ENCODE data around the gene GPANK1. TPM values are rescaled to one million over a fixed set of nuclear protein-coding genes. Genes with fewer than 3 reads are reported as not detected.
A peak's percentile ranks its signal among the peaks of the same experiment; 100 is the strongest.

Gene GPANK1
- total and polyA plus RNA-seq, 2 experiments from 2014 or later = 27.5 to 36.2 TPM

DNA sequence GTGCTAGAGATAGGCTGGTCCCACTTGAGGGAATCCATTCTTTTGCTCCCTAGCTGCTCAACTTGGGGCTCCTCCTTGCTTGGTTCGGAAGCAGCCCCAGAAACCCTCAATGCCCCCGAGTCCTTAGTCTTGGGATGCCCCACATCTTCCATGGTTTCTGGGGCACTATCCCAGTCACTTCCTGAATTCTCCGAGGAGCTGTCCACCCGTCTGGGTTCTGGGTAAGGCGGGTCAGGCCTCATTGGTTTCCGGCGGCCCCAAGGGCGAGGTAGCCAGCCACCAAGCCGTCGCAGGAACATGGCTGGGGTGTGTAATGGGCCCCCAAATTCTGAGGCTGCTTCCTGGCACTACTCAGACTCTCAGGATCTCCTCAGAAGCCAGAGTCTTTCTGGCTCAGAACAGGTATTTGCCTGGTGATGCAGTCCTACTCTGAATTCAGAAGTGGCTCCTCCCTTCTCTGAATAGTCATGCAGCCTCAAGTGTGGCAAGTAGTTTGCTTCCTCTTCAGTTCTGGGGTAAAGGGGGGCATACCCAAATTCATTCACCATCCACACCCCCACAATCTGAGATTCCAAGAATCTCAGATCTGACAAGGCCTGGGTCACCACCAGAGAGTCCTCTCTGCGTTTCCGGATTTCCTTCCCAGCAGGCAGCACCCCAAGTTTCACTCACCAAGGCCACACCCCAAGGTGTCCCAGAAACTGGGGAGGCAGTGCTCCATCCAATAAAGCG lies 5.0 kb downstream of the GPANK1 start:
- H3K27ac ChIP-seq = peak overlapping the region; percentile 88
- peak overlapping the region; percentile 79 for H3K4me3 ChIP-seq
- DNase-seq (ENCODE audit: low read depth in 1 of 2, low spot score in 1 of 2) = peak; percentile 23 to 28

DNA sequence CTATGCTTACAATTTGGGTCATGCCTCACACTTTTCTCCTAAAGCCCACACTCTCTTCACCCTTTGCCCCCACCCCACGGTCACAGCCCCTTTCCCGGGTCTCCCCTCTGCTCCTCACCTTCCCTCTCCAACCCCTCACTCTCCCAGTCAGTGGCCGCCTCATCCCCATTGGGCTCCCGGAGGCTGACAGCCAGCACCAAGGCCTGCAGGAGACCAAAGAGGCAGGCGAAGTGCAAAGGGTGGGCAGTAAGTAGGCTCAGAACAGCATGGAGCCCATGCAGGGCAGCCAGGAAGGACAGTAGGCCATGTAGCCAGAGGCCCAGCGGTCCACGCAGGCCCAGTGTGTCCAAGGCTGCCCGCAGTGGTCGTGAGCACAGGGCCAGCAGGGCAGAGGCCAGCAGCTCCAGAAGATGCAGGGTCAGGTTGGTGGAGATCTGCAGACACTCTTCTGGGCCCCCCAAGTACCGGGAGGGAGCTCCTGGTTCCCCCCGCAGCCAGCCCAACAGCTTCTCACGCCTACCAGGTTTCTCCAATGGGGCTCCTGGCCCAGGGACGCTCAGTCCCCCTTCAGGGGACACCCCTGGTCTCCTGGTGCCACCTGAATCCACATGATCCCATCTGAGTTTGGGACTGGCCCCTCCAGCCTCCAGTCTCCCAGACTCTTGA lies 5.7 kb downstream of the GPANK1 start:
- Histone ChIP-seq H3K9me3 (ENCODE audit: low read depth) (no peaks in the 10 kb centered on the region), H3K27ac (peak overlapping the region; percentile 88), H3K4me3 (peak overlapping the region; percentile 79), H3K36me3 (no peaks in the 10 kb centered on the region), H3K27me3 (no peaks in the 10 kb centered on the region), H3K4me1 (ENCODE audit: low read depth) (peaks cover 23% of the 10 kb centered on the region)
- TF ChIP-seq, protein P1, sequence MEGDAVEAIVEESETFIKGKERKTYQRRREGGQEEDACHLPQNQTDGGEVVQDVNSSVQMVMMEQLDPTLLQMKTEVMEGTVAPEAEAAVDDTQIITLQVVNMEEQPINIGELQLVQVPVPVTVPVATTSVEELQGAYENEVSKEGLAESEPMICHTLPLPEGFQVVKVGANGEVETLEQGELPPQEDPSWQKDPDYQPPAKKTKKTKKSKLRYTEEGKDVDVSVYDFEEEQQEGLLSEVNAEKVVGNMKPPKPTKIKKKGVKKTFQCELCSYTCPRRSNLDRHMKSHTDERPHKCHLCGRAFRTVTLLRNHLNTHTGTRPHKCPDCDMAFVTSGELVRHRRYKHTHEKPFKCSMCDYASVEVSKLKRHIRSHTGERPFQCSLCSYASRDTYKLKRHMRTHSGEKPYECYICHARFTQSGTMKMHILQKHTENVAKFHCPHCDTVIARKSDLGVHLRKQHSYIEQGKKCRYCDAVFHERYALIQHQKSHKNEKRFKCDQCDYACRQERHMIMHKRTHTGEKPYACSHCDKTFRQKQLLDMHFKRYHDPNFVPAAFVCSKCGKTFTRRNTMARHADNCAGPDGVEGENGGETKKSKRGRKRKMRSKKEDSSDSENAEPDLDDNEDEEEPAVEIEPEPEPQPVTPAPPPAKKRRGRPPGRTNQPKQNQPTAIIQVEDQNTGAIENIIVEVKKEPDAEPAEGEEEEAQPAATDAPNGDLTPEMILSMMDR (IDR thresholded peaks at IDR 0.05; ENCODE audit: low read depth, low read length) = no peak
- no peak for DNase-seq (ENCODE audit: low read depth in 1 of 2, low spot score in 1 of 2)

More for the DNA sequence above, 5.0 kb downstream of the GPANK1 start:
- no peaks in the 10 kb centered on the region for H3K36me3 ChIP-seq
- H3K4me1 ChIP-seq (ENCODE audit: low read depth) = peaks cover 25% of the 10 kb centered on the region
- no peaks in the 10 kb centered on the region for H3K9me3 ChIP-seq (ENCODE audit: low read depth)
- TF ChIP-seq, protein P1 (IDR thresholded peaks at IDR 0.05; ENCODE audit: low read depth, low read length) = no peak
- H3K27me3 ChIP-seq = no peaks in the 10 kb centered on the region

DNA sequence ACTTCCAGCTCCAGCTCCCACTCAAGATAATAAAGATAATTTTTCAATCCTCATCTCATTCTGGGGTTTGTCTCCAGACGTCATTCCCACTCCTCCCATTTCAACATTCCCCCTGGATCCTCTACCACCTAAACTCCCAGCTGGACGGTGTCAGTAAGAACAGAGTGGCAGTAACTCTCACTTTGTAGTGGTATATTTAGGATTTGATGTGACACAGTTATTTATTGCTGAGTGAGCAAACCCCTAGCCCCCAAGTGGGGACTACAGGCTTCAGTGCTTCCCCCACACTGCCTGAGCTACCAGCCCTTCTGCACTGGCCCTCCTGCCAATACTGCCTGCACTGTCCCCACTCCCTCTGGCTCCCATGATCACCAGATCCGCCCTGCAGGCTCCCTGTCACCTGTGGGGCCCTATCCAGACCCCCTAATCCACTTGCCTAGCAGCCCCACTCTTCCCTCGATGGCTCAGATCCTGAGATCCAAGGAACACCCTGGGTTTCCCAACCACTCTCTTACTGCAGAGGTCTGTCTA lies 6.6 kb downstream of the GPANK1 start:
- Histone ChIP-seq H3K4me3 (no peak overlapping the region), H3K9me3 (ENCODE audit: low read depth) (no peaks in the 10 kb centered on the region)
- TF ChIP-seq, protein P1 (IDR thresholded peaks at IDR 0.05; ENCODE audit: low read depth, low read length) = no peak

DNA sequence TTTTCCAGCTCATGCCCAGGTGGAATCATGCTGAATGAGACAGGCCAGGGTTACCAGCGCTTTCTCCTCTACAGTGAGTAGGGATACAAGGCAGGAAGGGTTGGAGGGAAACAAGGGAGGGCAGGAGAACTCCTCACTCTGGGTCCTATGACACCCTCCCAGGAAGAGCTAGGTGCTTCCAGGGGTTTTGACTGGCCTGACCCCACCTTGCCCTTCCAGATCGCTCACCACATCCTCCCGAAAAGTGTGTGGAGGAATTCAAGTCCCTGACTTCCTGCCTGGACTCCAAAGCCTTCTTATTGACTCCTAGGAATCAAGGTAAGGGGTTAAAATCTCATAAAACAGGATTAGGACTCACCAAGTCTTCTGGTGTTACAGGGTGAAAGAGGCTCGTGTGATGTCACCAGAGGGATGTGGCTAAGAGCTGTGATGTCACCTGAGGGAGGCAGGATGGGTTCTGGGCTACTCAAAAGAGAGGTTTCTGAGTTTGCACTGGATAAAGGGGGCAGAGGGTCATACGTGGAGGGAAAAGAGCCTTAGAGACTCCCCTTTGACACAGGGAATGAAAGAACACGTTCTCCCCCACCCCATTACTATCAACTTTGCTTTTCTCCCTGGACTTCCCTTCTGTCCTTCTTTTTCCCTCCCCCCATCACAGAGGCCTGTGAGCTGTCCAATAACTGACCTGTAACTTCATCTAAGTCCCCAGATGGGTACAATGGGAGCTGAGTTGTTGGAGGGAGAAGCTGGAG lies 7.2 kb downstream of the GPANK1 start:
- Histone ChIP-seq H3K4me3 (no peak overlapping the region), H3K27me3 (no peaks in the 10 kb centered on the region), H3K36me3 (no peaks in the 10 kb centered on the region), H3K9me3 (ENCODE audit: low read depth) (no peaks in the 10 kb centered on the region), H3K27ac (no peak overlapping the region), H3K4me1 (ENCODE audit: low read depth) (peaks cover 13% of the 10 kb centered on the region)
- DNase-seq (ENCODE audit: low read depth in 1 of 2, low spot score in 1 of 2) = no peak
- TF ChIP-seq, protein P1 (IDR thresholded peaks at IDR 0.05; ENCODE audit: low read depth, low read length) = no peak

More for the DNA sequence above, 6.6 kb downstream of the GPANK1 start:
- DNase-seq (ENCODE audit: low read depth in 1 of 2, low spot score in 1 of 2) = no peak
- no peaks in the 10 kb centered on the region for H3K36me3 ChIP-seq
- no peaks in the 10 kb centered on the region for H3K27me3 ChIP-seq
- H3K27ac ChIP-seq = no peak overlapping the region
- H3K4me1 ChIP-seq (ENCODE audit: low read depth) = peaks cover 14% of the 10 kb centered on the region
